ENCODE results near the gene TEDC2. TPM values are rescaled to one million over a fixed set of nuclear protein-coding genes. Genes with fewer than 3 reads are reported as not detected.
"Not testable (repeated sequence)": the region's sequence is repeated elsewhere in the genome, so short reads cannot be mapped to it uniquely, and the experiment has no call there.

The TEDC2 gene
- total RNA-seq, 4 donors from 2014 or later = 1.4 to 13.2 (median 3.7) TPM

- Histone ChIP-seq H3K4me3 (no peak overlapping the region), H3K36me3 (peaks cover 0 to 16% (median 0%) of the 10 kb centered on the region in 3 donors), H3K9me3 (no peaks in the 10 kb centered on the region), H3K27me3 (no peaks in the 10 kb centered on the region), H3K27ac (no peak overlapping the region), H3K4me1 (no peaks in the 10 kb centered on the region)
- TF ChIP-seq POLR2A (IDR thresholded peaks at IDR 0.05) = no peak
- DNase-seq = no peak
Measured at GRCh38 chr16:2439598-2439997, 20.3 kb upstream of the TEDC2 start.

- H3K36me3 ChIP-seq = peaks cover 0 to 16% (median 0%) of the 10 kb centered on the region in 3 donors
- H3K9me3 ChIP-seq, DNase-seq, H3K27ac ChIP-seq, H3K27me3 ChIP-seq, H3K4me3 ChIP-seq, H3K4me1 ChIP-seq: not testable (repeated sequence)
Measured at GRCh38 chr16:2441143-2441804, 18.6 kb upstream of the TEDC2 start.

- Histone ChIP-seq H3K4me3 (no peak overlapping the region), H3K36me3 (peaks cover 0 to 5% (median 0%) of the 10 kb centered on the region in 3 donors), H3K27me3 (no peaks in the 10 kb centered on the region), H3K4me1 (no peaks in the 10 kb centered on the region), H3K27ac (no peak overlapping the region), H3K9me3 (no peaks in the 10 kb centered on the region)
- no peak for TF ChIP-seq CTCF (IDR thresholded peaks at IDR 0.05)
- no peak for DNase-seq
Measured at GRCh38 chr16:2443555-2443954, 16.4 kb upstream of the TEDC2 start.

- H3K4me1 ChIP-seq = no peaks in the 10 kb centered on the region
- H3K27ac ChIP-seq = no peak overlapping the region
- TF ChIP-seq POLR2A (IDR thresholded peaks at IDR 0.05) (no peak), CTCF (IDR thresholded peaks at IDR 0.05) (no peak)
- H3K4me3 ChIP-seq = no peak overlapping the region
- no peaks in the 10 kb centered on the region for H3K27me3 ChIP-seq
- no peak for DNase-seq
- no peaks in the 10 kb centered on the region for H3K9me3 ChIP-seq
- H3K36me3 ChIP-seq = peaks cover 0 to 14% (median 0%) of the 10 kb centered on the region in 3 donors
Measured at GRCh38 chr16:2447920-2448583, 11.9 kb upstream of the TEDC2 start.

GRCh38 chr16:2449118-2449517 is 10.8 kb upstream of the TEDC2 start:
- Histone ChIP-seq H3K4me1 (no peaks in the 10 kb centered on the region), H3K36me3 (peaks cover 0 to 22% (median 0%) of the 10 kb centered on the region in 3 donors), H3K27me3 (no peaks in the 10 kb centered on the region), H3K9me3 (no peaks in the 10 kb centered on the region), H3K4me3 (no peak overlapping the region), H3K27ac (no peak overlapping the region)
- DNase-seq = no peak
- TF ChIP-seq POLR2A (IDR thresholded peaks at IDR 0.05) (no peak), CTCF (IDR thresholded peaks at IDR 0.05) (no peak)

- Histone ChIP-seq H3K9me3 (no peaks in the 10 kb centered on the region), H3K27me3 (no peaks in the 10 kb centered on the region), H3K4me3 (no peak overlapping the region), H3K27ac (no peak overlapping the region), H3K4me1 (no peaks in the 10 kb centered on the region), H3K36me3 (peaks cover 0 to 28% (median 0%) of the 10 kb centered on the region in 3 donors)
- TF ChIP-seq POLR2A (IDR thresholded peaks at IDR 0.05) (no peak), CTCF (IDR thresholded peaks at IDR 0.05) (no peak)
- no peak for DNase-seq
Measured at GRCh38 chr16:2450535-2450934, 9.4 kb upstream of the TEDC2 start.
